IMR-90 (cell line): ENCODE measurements around the gene OSBPL1A. TPM values are rescaled to one million over a fixed set of nuclear protein-coding genes. Genes with fewer than 3 reads are reported as not detected.

Experiments
- ATAC-seq: fragments of 200-7000 bp; cut with Tn5 transposase; 2 replicates; pipeline ENCODE4 v1.9.1; 2020; ENCODE audit warnings: low read depth, mild to moderate bottlenecking, moderate library complexity
- BruUV-seq: library from RNA; stranded (reverse); fragments of 400-500 nt; replicated peaks from 2 replicates; lab custom pipeline; 2021; lab: Mats Ljungman, UMichigan
- CTCF ChIA-PET: fragments of 300-600 bp; formaldehyde crosslinking; extraction: SDS; loops from one replicate; lab custom pipeline; 2021; ENCODE audit warnings: antibody characterized with exemption; lab: Yijun Ruan, JAX
- POLR2A ChIA-PET: fragments of 300-600 bp; sonication (Branson Sonifier 250); formaldehyde crosslinking; loops from one replicate; lab custom pipeline; 2022; ENCODE audit warnings: antibody characterized with exemption; ENCODE audit not compliant: unreplicated experiment; lab: Charles Lee
- DNase-seq: peaks from one replicate; pipeline ENCODE4 v3.0.0; 2013
- H2AFZ ChIP-seq: replicated peaks from 2 replicates; pipeline ENCODE3; 2013; ENCODE audit warnings: low read length, mild to moderate bottlenecking; ENCODE audit not compliant: poor library complexity
- H2AK5ac ChIP-seq: 2 replicates; pipeline ENCODE4 v1.6.1; 2013; ENCODE audit warnings: low read depth, low read length, inconsistent platforms
- H2AK9ac ChIP-seq: replicated peaks from 2 replicates; pipeline ENCODE3; 2013; ENCODE audit warnings: mild to moderate bottlenecking, low read depth, low read length, moderate library complexity; ENCODE audit not compliant: poor library complexity
- H2BK120ac ChIP-seq: 2 replicates; pipeline ENCODE4 v1.6.1; 2013; ENCODE audit warnings: low read depth, low read length, inconsistent platforms
- H2BK15ac ChIP-seq: 3 replicates; pipeline ENCODE4 v1.6.1; 2013; ENCODE audit warnings: low read depth, low read length, inconsistent platforms
- H2BK20ac ChIP-seq: 2 replicates; pipeline ENCODE4 v1.6.1; 2013; ENCODE audit warnings: low read depth, mild to moderate bottlenecking, inconsistent platforms, low read length, moderate library complexity
- H2BK5ac ChIP-seq: 2 replicates; pipeline ENCODE4 v1.6.1; 2013; ENCODE audit warnings: mild to moderate bottlenecking, low read depth, low read length, inconsistent platforms; ENCODE audit not compliant: poor library complexity, severe bottlenecking
- H3K14ac ChIP-seq: replicated peaks from 2 replicates; pipeline ENCODE4 v1.6.1; 2013; ENCODE audit warnings: low read depth, low read length, inconsistent platforms
- H3K18ac ChIP-seq: 2 replicates; pipeline ENCODE4 v1.6.1; 2013; ENCODE audit warnings: low read depth, low read length, control low read depth
- H3K23ac ChIP-seq: 2 replicates; pipeline ENCODE4 v1.6.1; 2013; ENCODE audit warnings: low read depth, low read length, inconsistent platforms
- H3K27ac ChIP-seq: 2 replicates; pipeline ENCODE4 v1.5.1; 2013; ENCODE audit warnings: mild to moderate bottlenecking, control low read depth, low read length; ENCODE audit not compliant: insufficient read depth
- H3K27me3 ChIP-seq: 2 replicates; pipeline ENCODE4 v1.6.1; 2013; ENCODE audit warnings: low read length; ENCODE audit not compliant: control insufficient read depth, insufficient read depth
- H3K36me3 ChIP-seq: 2 replicates; pipeline ENCODE4 v1.6.1; 2013; ENCODE audit warnings: low read length, mixed read lengths; ENCODE audit not compliant: control insufficient read depth, insufficient read depth
- H3K4ac ChIP-seq: 2 replicates; pipeline ENCODE4 v1.6.1; 2013; ENCODE audit warnings: low read depth, low read length, inconsistent platforms
- H3K4me1 ChIP-seq: 2 replicates; pipeline ENCODE4 v1.6.1; 2013; ENCODE audit warnings: low read length, mixed read lengths; ENCODE audit not compliant: control insufficient read depth, insufficient read depth
- H3K4me2 ChIP-seq: 2 replicates; pipeline ENCODE4 v1.6.1; 2013; ENCODE audit warnings: low read depth, mild to moderate bottlenecking, control low read depth, low read length, moderate library complexity
- H3K4me3 ChIP-seq: 2 replicates; pipeline ENCODE4 v1.5.1; 2013; ENCODE audit warnings: low read depth, mild to moderate bottlenecking, control low read depth, low read length, moderate library complexity; ENCODE audit not compliant: insufficient read depth
- H3K56ac ChIP-seq: 2 replicates; pipeline ENCODE4 v1.6.1; 2013; ENCODE audit warnings: low read length, inconsistent platforms; ENCODE audit not compliant: insufficient read depth; ENCODE audit errors: extremely low read depth
- H3K79me1 ChIP-seq, 2 experiments: 2 replicates each; pipeline ENCODE4 v1.6.1; 2013; ENCODE audit warnings: low read length in 2 of 2, inconsistent platforms in 1 of 2, low read depth in 1 of 2
- H3K9ac ChIP-seq: 2 replicates; pipeline ENCODE4 v1.6.1; 2013; ENCODE audit warnings: low read depth, low read length, control low read depth
- H3K9me1 ChIP-seq: 2 replicates; pipeline ENCODE4 v1.6.1; 2013; ENCODE audit warnings: low read length, inconsistent platforms; ENCODE audit not compliant: insufficient read depth
- H3K9me3 ChIP-seq: 2 replicates; pipeline ENCODE4 v1.6.1; 2013; ENCODE audit warnings: low read length; ENCODE audit not compliant: control insufficient read depth, insufficient read depth
- H4K20me1 ChIP-seq: 2 replicates; pipeline ENCODE4 v1.6.1; 2013; ENCODE audit warnings: low read length, inconsistent platforms; ENCODE audit not compliant: insufficient read depth
- H4K5ac ChIP-seq: 2 replicates; pipeline ENCODE4 v1.6.1; 2013; ENCODE audit warnings: mild to moderate bottlenecking, low read depth, low read length, control low read depth
- H4K8ac ChIP-seq, 2 experiments: 2 replicates each; pipeline ENCODE4 v1.6.1; 2013; ENCODE audit warnings: low read depth in 2 of 2, low read length in 2 of 2, control low read depth in 1 of 2, inconsistent platforms in 1 of 2
- H4K91ac ChIP-seq: 2 replicates; pipeline ENCODE4 v1.6.1; 2013; ENCODE audit warnings: low read depth, low read length, inconsistent platforms; ENCODE audit not compliant: insufficient read depth
- BHLHE40 ChIP-seq: fragments of 150-350 bp; IDR thresholded peaks from 2 replicates; pipeline ENCODE4 v1.6.1; 2016; ENCODE audit warnings: mild to moderate bottlenecking, low read depth, low read length
- CEBPB ChIP-seq: IDR thresholded peaks from 2 replicates; pipeline ENCODE4 v1.6.1; 2012; ENCODE audit warnings: low read depth, low read length, improper control_type of control experiment
- CHD1 ChIP-seq: IDR thresholded peaks from 2 replicates; pipeline ENCODE4 v1.6.1; 2012; ENCODE audit warnings: low read depth, low read length, improper control_type of control experiment
- ELK1 ChIP-seq: fragments of 150-350 bp; IDR thresholded peaks from 2 replicates; pipeline ENCODE4 v1.6.1; 2016; ENCODE audit warnings: low read depth, mild to moderate bottlenecking, low read length, moderate library complexity, borderline replicate concordance
- FOS ChIP-seq: fragments of 150-350 bp; IDR thresholded peaks from 2 replicates; pipeline ENCODE4 v1.6.1; 2016; ENCODE audit warnings: low read depth, low read length
- MAFK ChIP-seq: IDR thresholded peaks from 2 replicates; pipeline ENCODE4 v1.6.1; 2012; ENCODE audit warnings: low read depth, low read length, improper control_type of control experiment
- MAZ ChIP-seq: IDR thresholded peaks from 2 replicates; pipeline ENCODE4 v1.6.1; 2012; ENCODE audit warnings: low read depth, mild to moderate bottlenecking, low read length, improper control_type of control experiment, moderate library complexity, borderline replicate concordance
- MXI1 ChIP-seq: IDR thresholded peaks from 2 replicates; pipeline ENCODE4 v1.6.1; 2012; ENCODE audit warnings: low read depth, mild to moderate bottlenecking, low read length, moderate library complexity, borderline replicate concordance
- NFE2L2 ChIP-seq: fragments of 150-350 bp; IDR thresholded peaks from 2 replicates; pipeline ENCODE4 v1.6.1; 2016; ENCODE audit warnings: low read depth, mild to moderate bottlenecking, low read length
- POLR2A ChIP-seq: IDR thresholded peaks from 2 replicates; pipeline ENCODE4 v1.6.1; 2012; ENCODE audit warnings: mild to moderate bottlenecking, low read depth, low read length
- RAD21 ChIP-seq: IDR thresholded peaks from 2 replicates; pipeline ENCODE4 v1.6.1; 2012; ENCODE audit warnings: low read length, improper control_type of control experiment
- RCOR1 ChIP-seq: IDR thresholded peaks from 2 replicates; pipeline ENCODE4 v1.6.1; 2012; ENCODE audit warnings: mild to moderate bottlenecking, low read length, improper control_type of control experiment; ENCODE audit not compliant: insufficient replicate concordance
- RFX5 ChIP-seq: IDR thresholded peaks from 2 replicates; pipeline ENCODE4 v1.8.0; 2012; ENCODE audit warnings: low read depth, mild to moderate bottlenecking, low read length, moderate library complexity
- SMC3 ChIP-seq: fragments of 150-350 bp; IDR thresholded peaks from 2 replicates; pipeline ENCODE4 v1.6.1; 2016; ENCODE audit warnings: low read depth, mild to moderate bottlenecking, antibody characterized with exemption, low read length, moderate library complexity
- WGBS, 2 experiments: methylation state at CpG; one replicate each; pipeline versions ENCODE4 v1.1.5 to v1.1.7; 2013; ENCODE audit warnings: missing lambda C conversion rate in 2 of 2; ENCODE audit not compliant: insufficient read length in 1 of 2; ENCODE audit errors: extremely low coverage in 2 of 2; 5-methylcytosine and 5-hydroxymethylcytosine counted together
- dilution Hi-C: fragments of 300-500 bp; cut with HindIII; formaldehyde crosslinking; loops from one replicate; pipeline ENCODE4 v1.14.3; 2018; ENCODE audit warnings: low sequenced_read_pairs; ENCODE audit not compliant: unreplicated experiment
- in situ Hi-C: fragments of 300-500 bp; cut with MboI; formaldehyde crosslinking; loops from 3 replicates; pipeline ENCODE4 v1.14.3; 2019; ENCODE audit warnings: low sequenced_read_pairs, inconsistent platforms, mixed read lengths
- intact Hi-C: fragments of 100-400 bp; cut with micrococcal nuclease; formaldehyde crosslinking; loops from 2 replicates; pipeline ENCODE4 v1.10.0; 2022
- polyA plus RNA-seq, 3 experiments: library from polyadenylated mRNA; depleted of rRNA; stranded (reverse); fragments of >200 nt; gene quantifications; 2 replicates each; pipeline ENCODE4 v1.2.3, GENCODE V29; 2012; ENCODE audit warnings: low replicate concordance in 1 of 3
- total RNA-seq: library from RNA; depleted of rRNA; stranded (reverse); fragments of >200 nt; gene quantifications from 2 replicates; pipeline ENCODE4 v1.2.3, GENCODE V29; 2012
- TF ChIP-seq, protein P1 (sequence below): fragments of 150-350 bp; IDR thresholded peaks from 2 replicates; pipeline ENCODE4 v1.6.1; 2017; ENCODE audit warnings: mild to moderate bottlenecking, antibody characterized with exemption, low read length, low read depth
- TF ChIP-seq, protein P2 (sequence below): conservative IDR thresholded peaks from 2 replicates; pipeline ENCODE4 v1.5.1; 2012; ENCODE audit warnings: mild to moderate bottlenecking, low read depth, low read length, improper control_type of control experiment

OSBPL1A gene
- total and polyA plus RNA-seq, 2 of the 4 experiments (the other 2 are of a cell fraction) = 29.4 to 70.4 TPM

DNA sequence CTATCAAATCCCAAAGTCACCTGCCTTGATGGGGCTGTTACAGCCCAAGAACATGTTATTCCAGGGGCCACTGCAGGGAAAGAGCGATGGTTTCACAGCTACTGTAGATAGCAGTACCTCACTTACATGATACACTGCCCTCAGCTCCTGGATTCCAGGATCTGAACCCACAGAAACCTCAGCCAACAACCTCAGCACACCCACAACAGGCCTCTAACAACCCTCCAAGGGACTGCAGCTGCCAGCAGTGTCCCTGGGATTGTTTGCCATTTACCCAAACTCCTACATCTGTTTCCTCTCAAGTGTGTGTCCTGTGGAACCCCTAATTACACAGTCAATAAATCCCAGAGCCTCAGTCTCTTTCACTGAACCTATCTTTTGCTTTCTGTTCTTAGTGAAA is 28.2 kb downstream of the OSBPL1A start:
- Histone ChIP-seq H3K27ac (no peak overlapping the region), H3K4me2 (no peak overlapping the region), H3K9me3 (no peaks in the 10 kb centered on the region), H2AK5ac (no peak overlapping the region), H4K91ac (no peak overlapping the region), H3K4me3 (no peak overlapping the region), H2BK5ac (no peak overlapping the region), H4K8ac (no peak overlapping the region), H3K79me1 (no peaks in the 10 kb centered on the region), H2BK120ac (no peak overlapping the region), H3K9ac (no peak overlapping the region), H3K14ac (no peak overlapping the region), H3K4me1 (peaks cover 3% of the 10 kb centered on the region), H4K5ac (no peak overlapping the region), H3K27me3 (no peaks in the 10 kb centered on the region), H3K23ac (no peak overlapping the region; the same call in 1 of the 2 replicates), H3K56ac (no peak overlapping the region), H4K20me1 (no peaks in the 10 kb centered on the region), H3K18ac (no peak overlapping the region), H3K36me3 (peaks cover 2% of the 10 kb centered on the region; the same call in 1 of the 2 replicates), H2AFZ (no peak overlapping the region), H3K4ac (no peak overlapping the region), H2BK15ac (no peak overlapping the region), H2BK20ac (no peak overlapping the region), H3K9me1 (0 out of 2 replicates have a peak, but pooled peaks cover 2% of the 10 kb centered on the region), H2AK9ac (no peak overlapping the region)
- intact Hi-C loops = no loop called here
- no TSS peak for BruUV-seq
- POLR2A ChIA-PET = no interaction called here
- peak; percentile 20 for DNase-seq
- 100% methylated on average over 1 of the region's 1 CpG; no CpG with 5 or more reads in 1 of the 2 experiments for WGBS, 2 experiments
- in situ Hi-C loops = loop anchor here (10.0 kb wide), 1 partner anchor 355 kb away; no protein-coding TSS in a partner anchor
- dilution Hi-C loops = no loop called here
- ATAC-seq = no peak
- TF ChIP-seq RAD21 = no peak
- no peak for TF ChIP-seq RCOR1
- no peak for TF ChIP-seq CEBPB
- no peak for TF ChIP-seq MAFK
- no peak for TF ChIP-seq RFX5
- TF ChIP-seq, protein P1, sequence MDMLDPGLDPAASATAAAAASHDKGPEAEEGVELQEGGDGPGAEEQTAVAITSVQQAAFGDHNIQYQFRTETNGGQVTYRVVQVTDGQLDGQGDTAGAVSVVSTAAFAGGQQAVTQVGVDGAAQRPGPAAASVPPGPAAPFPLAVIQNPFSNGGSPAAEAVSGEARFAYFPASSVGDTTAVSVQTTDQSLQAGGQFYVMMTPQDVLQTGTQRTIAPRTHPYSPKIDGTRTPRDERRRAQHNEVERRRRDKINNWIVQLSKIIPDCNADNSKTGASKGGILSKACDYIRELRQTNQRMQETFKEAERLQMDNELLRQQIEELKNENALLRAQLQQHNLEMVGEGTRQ = no peak
- TF ChIP-seq ELK1 = no peak
- no peak for TF ChIP-seq NFE2L2
- no peak for TF ChIP-seq FOS
- TF ChIP-seq POLR2A = no peak
- TF ChIP-seq MXI1 = no peak
- TF ChIP-seq, protein P2, sequence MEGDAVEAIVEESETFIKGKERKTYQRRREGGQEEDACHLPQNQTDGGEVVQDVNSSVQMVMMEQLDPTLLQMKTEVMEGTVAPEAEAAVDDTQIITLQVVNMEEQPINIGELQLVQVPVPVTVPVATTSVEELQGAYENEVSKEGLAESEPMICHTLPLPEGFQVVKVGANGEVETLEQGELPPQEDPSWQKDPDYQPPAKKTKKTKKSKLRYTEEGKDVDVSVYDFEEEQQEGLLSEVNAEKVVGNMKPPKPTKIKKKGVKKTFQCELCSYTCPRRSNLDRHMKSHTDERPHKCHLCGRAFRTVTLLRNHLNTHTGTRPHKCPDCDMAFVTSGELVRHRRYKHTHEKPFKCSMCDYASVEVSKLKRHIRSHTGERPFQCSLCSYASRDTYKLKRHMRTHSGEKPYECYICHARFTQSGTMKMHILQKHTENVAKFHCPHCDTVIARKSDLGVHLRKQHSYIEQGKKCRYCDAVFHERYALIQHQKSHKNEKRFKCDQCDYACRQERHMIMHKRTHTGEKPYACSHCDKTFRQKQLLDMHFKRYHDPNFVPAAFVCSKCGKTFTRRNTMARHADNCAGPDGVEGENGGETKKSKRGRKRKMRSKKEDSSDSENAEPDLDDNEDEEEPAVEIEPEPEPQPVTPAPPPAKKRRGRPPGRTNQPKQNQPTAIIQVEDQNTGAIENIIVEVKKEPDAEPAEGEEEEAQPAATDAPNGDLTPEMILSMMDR = no peak
- TF ChIP-seq SMC3 = no peak
- TF ChIP-seq BHLHE40 = no peak
- TF ChIP-seq MAZ = no peak
- no peak for TF ChIP-seq CHD1
- CTCF ChIA-PET = interaction anchor here (1.0 to 1.2 kb wide), 2 partner anchors 9 to 10 kb away, joined by 3 read pairs; no protein-coding TSS in a partner anchor
